K562 (cell line): ENCODE data around the gene THAP4. TPM values are rescaled to one million over a fixed set of nuclear protein-coding genes. Genes with fewer than 3 reads are reported as not detected.

Experiments
- ATAC-seq: fragments of 200-7000 bp; cut with Tn5 transposase; 3 replicates; pipeline ENCODE4 v1.9.1; 2020; ENCODE audit warnings: moderate library complexity
- BruUV-seq: library from RNA; stranded (reverse); fragments of 400-500 nt; replicated peaks from 2 replicates; lab custom pipeline; 2021; lab: Mats Ljungman, UMichigan
- CTCF ChIA-PET: fragments of 300-600 bp; formaldehyde crosslinking; extraction: SDS; loops from one replicate; lab custom pipeline; 2021; ENCODE audit warnings: low intra/inter-chr PET ratio; lab: Yijun Ruan, JAX
- POLR2A ChIA-PET: fragments of 300-600, 350-650 bp; sonication (Branson Sonifier 250); formaldehyde crosslinking; extraction: SDS; loops from one replicate; lab custom pipeline; 2021; ENCODE audit warnings: antibody characterized with exemption, inconsistent platforms; lab: Yijun Ruan, JAX
- DNase-seq, 4 experiments: peaks; one replicate each; pipeline versions ENCODE4 v3.0.0 to v3.0.0-alpha.2; 2011 to 2018; ENCODE audit warnings: low spot score in 3 of 4, mixed read lengths in 3 of 4; ENCODE audit errors: extremely low read depth in 1 of 4
- FAIRE-seq: peaks from 2 replicates; lab custom pipeline; 2011; peaks lifted over from hg19 to GRCh38; lab: Jason Lieb, UNC
- H2AFZ ChIP-seq: 2 replicates; pipeline ENCODE4 v1.6.0; 2011; ENCODE audit warnings: low read depth, low read length, control low read depth, inconsistent platforms
- H3K27ac ChIP-seq: fragments of 200-600 bp; 3 replicates; pipeline ENCODE4 v1.8.0; 2011; ENCODE audit warnings: low read depth, mild to moderate bottlenecking, control low read depth, inconsistent platforms, low read length, moderate library complexity, mixed read lengths; ENCODE audit errors: extremely low read depth
- H3K27me3 ChIP-seq, 2 experiments: fragments of 300-600 bp in 1 of 2; 2 replicates in 1 of 2; 3 replicates in 1 of 2; pipeline versions ENCODE4 v1.6.0 to v1.8.0; 2011; ENCODE audit warnings: inconsistent platforms in 2 of 2, low read length in 2 of 2, mild to moderate bottlenecking in 1 of 2, mixed read lengths in 1 of 2, moderate library complexity in 1 of 2; ENCODE audit not compliant: control insufficient read depth in 2 of 2, insufficient read depth in 2 of 2
- H3K36me3 ChIP-seq: fragments of 300-600 bp; 3 replicates; pipeline ENCODE4 v1.8.0; 2011; ENCODE audit warnings: mild to moderate bottlenecking, low read length, inconsistent platforms; ENCODE audit not compliant: control insufficient read depth, insufficient read depth
- H3K4me1 ChIP-seq, 2 experiments: fragments of 200-600 bp in 1 of 2; replicated peaks in 1 of 2; 2 replicates in 1 of 2; 3 replicates in 1 of 2; pipeline versions ENCODE4 v1.5.1 to v1.8.0; 2011; ENCODE audit warnings: inconsistent platforms in 2 of 2, low read length in 2 of 2, mild to moderate bottlenecking in 1 of 2, mixed read lengths in 1 of 2, moderate library complexity in 1 of 2; ENCODE audit not compliant: control insufficient read depth in 2 of 2, insufficient read depth in 2 of 2
- H3K4me2 ChIP-seq: 2 replicates; pipeline ENCODE4 v1.6.1; 2011; ENCODE audit warnings: low read length, control low read depth, inconsistent platforms, mixed read lengths; ENCODE audit not compliant: insufficient read depth
- H3K4me3 ChIP-seq: fragments of 200-600 bp; sonication (generic), shearing (Covaris generic); 2 replicates; pipeline ENCODE4 v1.5.1; 2016; ENCODE audit warnings: control low read depth, inconsistent platforms
- H3K79me2 ChIP-seq: fragments of 200-600 bp; 3 replicates; pipeline ENCODE4 v1.8.0; 2011; ENCODE audit warnings: low read length, inconsistent platforms; ENCODE audit not compliant: control insufficient read depth, insufficient read depth
- H3K9ac ChIP-seq, 2 experiments: 2 replicates each; pipeline versions ENCODE4 v1.6.0 to v1.6.1; 2011; ENCODE audit warnings: low read depth in 2 of 2, low read length in 2 of 2, control low read depth in 1 of 2, inconsistent platforms in 1 of 2, mild to moderate bottlenecking in 1 of 2, mixed read lengths in 1 of 2; ENCODE audit not compliant: insufficient read depth in 1 of 2
- H3K9me1 ChIP-seq: one replicate; pipeline ENCODE4 v1.6.0; 2011; ENCODE audit warnings: inconsistent platforms, mild to moderate bottlenecking, low read length, moderate library complexity; ENCODE audit not compliant: control insufficient read depth, insufficient read depth
- H3K9me3 ChIP-seq: replicated peaks from 2 replicates; pipeline ENCODE4 v1.5.1; 2011; ENCODE audit warnings: low read depth, low read length, inconsistent platforms; ENCODE audit not compliant: control insufficient read depth, insufficient read depth
- H4K20me1 ChIP-seq: replicated peaks from 2 replicates; pipeline ENCODE4 v1.6.1; 2011; ENCODE audit warnings: low read length, inconsistent platforms, mixed read lengths; ENCODE audit not compliant: control insufficient read depth, insufficient read depth
- ARID2 ChIP-seq: fragments of 450-650 bp; IDR thresholded peaks from 2 replicates; pipeline ENCODE4 v1.6.1; 2017; ENCODE audit warnings: antibody characterized with exemption, mild to moderate bottlenecking
- ATF3 ChIP-seq, 2 experiments: fragments of 450-650 bp in 1 of 2; sonication (generic) in 1 of 2; formaldehyde crosslinking in 1 of 2; IDR thresholded peaks in 1 of 2; conservative IDR thresholded peaks in 1 of 2; 2 replicates each; pipeline versions ENCODE4 v1.6.1 to v1.8.1; 2016 to 2023; ENCODE audit warnings: mild to moderate bottlenecking in 2 of 2, moderate library complexity in 2 of 2, inconsistent platforms in 1 of 2, missing genetic modification reagents in 1 of 2
- ATF7 ChIP-seq: fragments of 450-650 bp; IDR thresholded peaks from 2 replicates; pipeline ENCODE4 v1.7.1; 2014; ENCODE audit warnings: mild to moderate bottlenecking, moderate library complexity
- EGR1 ChIP-seq: fragments of 450-650 bp; conservative IDR thresholded peaks from 2 replicates; pipeline ENCODE4 v1.6.1; 2017; ENCODE audit warnings: mild to moderate bottlenecking
- GTF2A2 ChIP-seq: IDR thresholded peaks from 2 replicates; pipeline ENCODE4 v1.6.1; 2016; ENCODE audit warnings: mild to moderate bottlenecking, missing genetic modification characterization, missing compliant biosample characterization
- HDAC6 ChIP-seq: IDR thresholded peaks from 2 replicates; pipeline ENCODE4 v1.6.1; 2012; ENCODE audit warnings: low read depth, mild to moderate bottlenecking, control low read depth, inconsistent platforms, low read length, moderate library complexity
- HLTF ChIP-seq: fragments of 450-650 bp; IDR thresholded peaks from 2 replicates; pipeline ENCODE4 v1.6.1; 2016
- JUND ChIP-seq, 2 experiments: IDR thresholded peaks; 2 replicates in 1 of 2; 3 replicates in 1 of 2; pipeline ENCODE4 v1.6.1; 2011; ENCODE audit warnings: borderline replicate concordance in 2 of 2, low read depth in 2 of 2, low read length in 2 of 2, improper control_type of control experiment in 1 of 2, missing biosample characterization in 1 of 2, missing genetic modification characterization in 1 of 2, missing genetic modification reagents in 1 of 2
- KDM2B ChIP-seq: fragments of 250-450 bp; sonication (Bioruptor Pico); IDR thresholded peaks from 2 replicates; pipeline ENCODE4 v1.8.0; 2021; ENCODE audit warnings: mild to moderate bottlenecking, moderate library complexity
- MAFF ChIP-seq: IDR thresholded peaks from 2 replicates; pipeline ENCODE4 v1.6.1; 2012; ENCODE audit warnings: low read length, improper control_type of control experiment
- MCM5 ChIP-seq: fragments of 450-650 bp; IDR thresholded peaks from 2 replicates; pipeline ENCODE4 v1.6.1; 2016; ENCODE audit warnings: low read depth
- MXI1 ChIP-seq: IDR thresholded peaks from 2 replicates; pipeline ENCODE4 v1.6.1; 2011; ENCODE audit warnings: low read depth, mild to moderate bottlenecking, improper control_type of control experiment, low read length
- NFXL1 ChIP-seq: fragments of 450-650 bp; formaldehyde crosslinking; IDR thresholded peaks from 2 replicates; pipeline ENCODE4 v1.4.0; 2021; ENCODE audit warnings: mild to moderate bottlenecking
- RFX1 ChIP-seq: fragments of 450-650 bp; IDR thresholded peaks from 2 replicates; pipeline ENCODE4 v1.6.1; 2016; ENCODE audit warnings: mild to moderate bottlenecking, moderate library complexity
- ZNF316 ChIP-seq: fragments of 450-650 bp; IDR thresholded peaks from 2 replicates; pipeline ENCODE4 v1.6.1; 2016
- ZNF583 ChIP-seq: fragments of 250-450 bp; sonication (Bioruptor Pico); IDR thresholded peaks from 2 replicates; pipeline ENCODE4 v1.4.0; 2020
- ZNF592 ChIP-seq: fragments of 450-650 bp; IDR thresholded peaks from 2 replicates; pipeline ENCODE4 v1.6.1; 2017; ENCODE audit warnings: antibody characterized with exemption, mild to moderate bottlenecking
- WGBS: fragments of 100-300 bp; shearing (Covaris generic); methylation state at CpG from one replicate; pipeline ENCODE4 v1.1.6; 2016; ENCODE audit warnings: low coverage, mixed read lengths; ENCODE audit not compliant: insufficient coverage; ENCODE audit errors: missing lambda C conversion rate; 5-methylcytosine and 5-hydroxymethylcytosine counted together
- in situ Hi-C: fragments of 300-500 bp; cut with MboI; formaldehyde crosslinking; loops from 4 replicates; pipeline ENCODE4 v1.15.0; 2018; ENCODE audit warnings: inconsistent platforms, mixed read lengths
- intact Hi-C: fragments of 100-400 bp; cut with micrococcal nuclease; formaldehyde crosslinking; loops from 2 replicates; pipeline ENCODE4 v1.14.2; 2022
- polyA plus RNA-seq, 8 experiments: library from polyadenylated mRNA; depleted of rRNA in 4 of 8; stranded (reverse) in 5 of 8; unstranded in 3 of 8; fragments of >200 nt; fragmentation: Nextera tagmentation in 2 of 8; fragmentation: Illumina TruSeq in 1 of 8; extraction: Ambion mirVana in 2 of 8; extraction: Trizol in 1 of 8; gene quantifications; 2 replicates each; pipeline versions ENCODE4 v1.2.1 to v1.2.3, GENCODE V29; 2011 to 2014; ENCODE audit warnings: inconsistent platforms in 1 of 8, missing spikeins in 1 of 8
- total RNA-seq, 7 experiments: library from RNA; depleted of rRNA in 6 of 7; stranded (reverse); fragments of >200 nt in 6 of 7; fragmentation: Illumina TruSeq in 2 of 7; extraction: Trizol in 2 of 7; gene quantifications; 2 replicates each; pipeline versions ENCODE4 v1.2.1 to v1.2.3, GENCODE V29; 2011 to 2021; ENCODE audit warnings: low replicate concordance in 1 of 7
- TF ChIP-seq, protein P1 (sequence below): fragments of 450-650 bp; conservative IDR thresholded peaks from 2 replicates; pipeline ENCODE4 v1.6.1; 2016; ENCODE audit warnings: missing genetic modification characterization, low read depth, mild to moderate bottlenecking, control low read depth, missing compliant biosample characterization

THAP4 gene
- total and polyA plus RNA-seq, 9 of the 15 experiments (the other 6 are each of a cell fraction or from before 2014, with no cell fraction given): 8.6 to 60.9 (median 43.9) TPM

DNA sequence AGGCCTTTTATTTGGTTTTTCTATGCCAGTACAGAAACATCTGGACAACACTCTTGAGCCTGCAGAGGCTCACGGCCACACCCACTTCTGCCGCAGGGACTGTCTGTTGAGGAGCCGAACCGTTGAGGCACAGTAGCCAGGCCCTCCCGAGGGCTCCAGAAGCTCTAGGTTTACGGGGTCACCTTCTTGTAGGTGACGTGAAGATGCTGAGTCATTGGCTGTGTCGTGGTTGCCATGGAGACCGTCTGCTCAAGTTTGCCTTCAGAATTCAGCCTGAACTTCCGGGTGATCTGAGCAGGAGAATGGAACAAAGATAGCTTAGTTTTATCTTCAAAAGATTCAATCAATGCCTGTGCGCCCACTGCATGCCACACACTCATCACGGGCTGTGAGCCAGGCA, 52.5 kb downstream of the THAP4 start:
- H4K20me1 ChIP-seq: no peaks in the 10 kb centered on the region
- ChIA-PET CTCF (no interaction called here), POLR2A (interaction anchor here (0.6 kb wide), 1 partner anchor 128 kb away, joined by 3 read pairs; no protein-coding TSS in a partner anchor)
- no peaks in the 10 kb centered on the region for H3K9me1 ChIP-seq
- no TSS peak for BruUV-seq
- peaks cover 3% of the 10 kb centered on the region in 2 experiments; a peak in 2 of 5 replicates for H3K4me1 ChIP-seq
- FAIRE-seq (peak; percentile 91), DNase-seq (peak; percentile 57 to 75 (median 62)), ATAC-seq (peak; percentile 83)
- no peaks in the 10 kb centered on the region for H3K79me2 ChIP-seq
- intact Hi-C loops (no loop called here), in situ Hi-C loops (no loop called here)
- WGBS: 39% methylated on average over 10 of the region's 12 CpGs
- H3K4me3 ChIP-seq: no peak overlapping the region
- peaks cover 51% of the 10 kb centered on the region for H3K36me3 ChIP-seq
- H3K9me3 ChIP-seq: peaks cover 18% of the 10 kb centered on the region
- H3K27ac ChIP-seq: peak overlapping the region; percentile 61; the same call in 2 of the 3 replicates
- no peaks in the 10 kb centered on the region for H3K27me3 ChIP-seq
- H3K9ac ChIP-seq: peak overlapping the region in 1 of 2 experiments; percentile 48; a peak in 1 of 4 replicates
- H3K4me2 ChIP-seq: peak overlapping the region; percentile 18; the same call in 1 of the 2 replicates
- H2AFZ ChIP-seq: no peak overlapping the region
- TF ChIP-seq RFX1 (peak; percentile 96), MCM5 (no peak), KDM2B (CRISPR knock-in tag) (no peak), EGR1 (no peak), ATF7 (no peak), GTF2A2 (no peak), JUND (IDR thresholded peaks at IDR 0.05; ENCODE audit: borderline replicate concordance, low read depth, low read length) (peak; percentile 9; the same call in 1 of the 2 replicates), JUND (tag; IDR thresholded peaks at IDR 0.05; ENCODE audit: borderline replicate concordance, low read depth, low read length) (no peak), MXI1 (no peak), NFXL1 (CRISPR knock-in tag) (no peak), ATF3 (IDR thresholded peaks at IDR 0.05) (0 out of 2 replicates have a peak, but pooled peaks have one; percentile 34), ATF3 (CRISPR knock-in tag; conservative IDR thresholded peaks at IDR 0.05) (no peak), ZNF583 (CRISPR knock-in tag) (no peak), HDAC6 (no peak), ARID2 (no peak), ZNF592 (0 out of 2 replicates have a peak, but pooled peaks have one; percentile 29), HLTF (no peak), MAFF (peak; percentile 78), ZNF316 (peak; percentile 86)
- TF ChIP-seq, protein P1, sequence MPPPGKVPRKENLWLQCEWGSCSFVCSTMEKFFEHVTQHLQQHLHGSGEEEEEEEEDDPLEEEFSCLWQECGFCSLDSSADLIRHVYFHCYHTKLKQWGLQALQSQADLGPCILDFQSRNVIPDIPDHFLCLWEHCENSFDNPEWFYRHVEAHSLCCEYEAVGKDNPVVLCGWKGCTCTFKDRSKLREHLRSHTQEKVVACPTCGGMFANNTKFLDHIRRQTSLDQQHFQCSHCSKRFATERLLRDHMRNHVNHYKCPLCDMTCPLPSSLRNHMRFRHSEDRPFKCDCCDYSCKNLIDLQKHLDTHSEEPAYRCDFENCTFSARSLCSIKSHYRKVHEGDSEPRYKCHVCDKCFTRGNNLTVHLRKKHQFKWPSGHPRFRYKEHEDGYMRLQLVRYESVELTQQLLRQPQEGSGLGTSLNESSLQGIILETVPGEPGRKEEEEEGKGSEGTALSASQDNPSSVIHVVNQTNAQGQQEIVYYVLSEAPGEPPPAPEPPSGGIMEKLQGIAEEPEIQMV (tag): no peak
